DOHH2 (cell line): ENCODE measurements around the gene MMP20.

Source experiments
- H3F3A ChIP-seq: fragments of 200-600 bp; sonication (generic), shearing (Covaris generic); 2 replicates; pipeline ENCODE4 v1.6.0; 2016; ENCODE audit warnings: antibody characterized with exemption, mild to moderate bottlenecking; ENCODE audit not compliant: control insufficient read depth, insufficient read depth
- H3K27ac ChIP-seq: fragments of 200-600 bp; sonication (generic); 2 replicates; pipeline ENCODE4 v1.5.1; 2014; ENCODE audit warnings: low read depth, mild to moderate bottlenecking, low read length, moderate library complexity
- H3K27me3 ChIP-seq: fragments of 200-600 bp; sonication (generic); 2 replicates; pipeline ENCODE4 v1.6.1; 2014; ENCODE audit warnings: mild to moderate bottlenecking, low read length, mixed read lengths; ENCODE audit not compliant: control insufficient read depth
- H3K36me3 ChIP-seq: fragments of 200-600 bp; sonication (generic); 2 replicates; pipeline ENCODE4 v1.6.1; 2014; ENCODE audit warnings: mild to moderate bottlenecking, low read length, moderate library complexity, mixed read lengths; ENCODE audit not compliant: control insufficient read depth
- H3K4me1 ChIP-seq: fragments of 200-600 bp; sonication (generic); 2 replicates; pipeline ENCODE4 v1.6.1; 2014; ENCODE audit warnings: mild to moderate bottlenecking, low read length, mixed read lengths; ENCODE audit not compliant: control insufficient read depth
- H3K4me2 ChIP-seq: fragments of 200-600 bp; sonication (generic); 2 replicates; pipeline ENCODE4 v1.6.0; 2014; ENCODE audit warnings: mild to moderate bottlenecking, low read length, moderate library complexity
- H3K4me3 ChIP-seq: fragments of 200-600 bp; sonication (generic); 2 replicates; pipeline ENCODE4 v1.5.1; 2014; ENCODE audit warnings: mild to moderate bottlenecking, low read length, mixed read lengths
- H3K79me2 ChIP-seq: fragments of 200-600 bp; sonication (generic); 2 replicates; pipeline ENCODE4 v1.6.1; 2014; ENCODE audit warnings: mild to moderate bottlenecking, low read length, mixed read lengths; ENCODE audit not compliant: control insufficient read depth
- H3K9me2 ChIP-seq: fragments of 200-600 bp; sonication (generic); replicated peaks from 2 replicates; pipeline ENCODE4 v1.6.1; 2014; ENCODE audit warnings: mild to moderate bottlenecking, low read length, mixed read lengths; ENCODE audit not compliant: control insufficient read depth
- H3K9me3 ChIP-seq: fragments of 200-600 bp; sonication (generic); 2 replicates; pipeline ENCODE4 v1.6.1; 2014; ENCODE audit warnings: antibody characterized with exemption, low read length, mixed read lengths; ENCODE audit not compliant: control insufficient read depth, insufficient read depth
- H4K20me1 ChIP-seq: fragments of 200-600 bp; sonication (generic); 2 replicates; pipeline ENCODE4 v1.6.0; 2014; ENCODE audit warnings: low read depth, mild to moderate bottlenecking, antibody characterized with exemption, low read length, moderate library complexity; ENCODE audit not compliant: control insufficient read depth, insufficient read depth
- EZH2phosphoT487 ChIP-seq: fragments of 200-600 bp; sonication (generic); IDR thresholded peaks from 2 replicates; pipeline ENCODE4 v1.6.1; 2017; ENCODE audit warnings: borderline replicate concordance, mild to moderate bottlenecking, antibody characterized with exemption, low read length, moderate library complexity, mixed read lengths
- TF ChIP-seq, protein P1 (sequence below): fragments of 200-600 bp; sonication (generic); IDR thresholded peaks from one replicate; pipeline ENCODE4 v1.5.1; 2014; ENCODE audit warnings: antibody characterized with exemption, mild to moderate bottlenecking, low read depth, low read length; ENCODE audit not compliant: poor library complexity, severe bottlenecking

Gene MMP20

DNA sequence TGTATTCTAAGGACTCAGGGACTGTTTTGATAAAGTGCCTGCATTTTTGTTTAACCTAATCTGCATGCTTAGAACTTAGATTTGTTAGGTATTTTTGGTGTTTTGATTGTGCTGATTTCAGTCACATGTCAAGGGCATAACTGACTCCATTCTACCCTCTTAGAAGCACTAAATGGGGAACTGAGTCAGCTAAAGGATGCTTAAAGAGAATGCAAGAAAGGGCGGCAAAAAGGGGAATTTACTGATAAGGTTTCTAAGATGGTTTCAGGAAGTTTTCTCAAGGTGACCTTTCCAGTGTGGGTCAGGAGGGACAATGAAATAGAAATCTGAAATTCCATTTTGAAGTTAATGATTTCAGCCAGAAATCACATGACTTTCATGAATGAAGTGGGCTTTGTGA lies 43.0 kb downstream of the MMP20 start:
- no peak overlapping the region for H3K4me3 ChIP-seq
- no peak for TF ChIP-seq EZH2phosphoT487
- H3K4me2 ChIP-seq = no peak overlapping the region
- no peaks in the 10 kb centered on the region for H3F3A ChIP-seq
- peaks cover 4% of the 10 kb centered on the region; the same call in 1 of the 2 replicates for H3K9me3 ChIP-seq
- no peaks in the 10 kb centered on the region for H3K9me2 ChIP-seq
- H4K20me1 ChIP-seq = no peaks in the 10 kb centered on the region
- no peaks in the 10 kb centered on the region for H3K79me2 ChIP-seq
- H3K27ac ChIP-seq = no peak overlapping the region
- H3K27me3 ChIP-seq = no peaks in the 10 kb centered on the region
- no peaks in the 10 kb centered on the region for H3K36me3 ChIP-seq
- H3K4me1 ChIP-seq = peaks cover 3% of the 10 kb centered on the region

DNA sequence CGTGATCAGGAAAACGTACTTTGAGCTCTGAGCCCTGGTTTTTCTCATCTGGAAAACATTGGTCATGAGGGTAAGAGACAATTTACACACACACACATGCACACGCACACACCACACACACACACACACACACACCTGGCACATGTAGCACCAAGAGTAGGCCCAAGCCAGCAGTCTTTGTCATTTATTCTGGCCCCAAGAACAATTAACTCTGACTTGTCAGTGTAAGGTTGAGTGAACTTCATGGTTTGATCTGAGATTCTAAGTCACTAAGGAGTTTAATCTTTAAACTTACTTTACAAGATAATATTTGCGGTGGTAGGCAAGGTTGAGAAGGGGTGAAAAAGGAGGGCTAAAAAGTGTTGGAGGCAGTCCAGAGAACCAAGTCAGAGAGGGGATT lies 44.1 kb downstream of the MMP20 start:
- H3K27me3 ChIP-seq = no peaks in the 10 kb centered on the region
- H4K20me1 ChIP-seq = no peaks in the 10 kb centered on the region
- no peaks in the 10 kb centered on the region for H3K36me3 ChIP-seq
- H3K4me1 ChIP-seq = peaks cover 13% of the 10 kb centered on the region
- no peaks in the 10 kb centered on the region for H3F3A ChIP-seq
- no peak overlapping the region for H3K4me2 ChIP-seq
- H3K27ac ChIP-seq = no peak overlapping the region
- H3K9me2 ChIP-seq = no peaks in the 10 kb centered on the region
- no peaks in the 10 kb centered on the region for H3K79me2 ChIP-seq
- H3K9me3 ChIP-seq = peaks cover 4% of the 10 kb centered on the region; the same call in 1 of the 2 replicates
- no peak for TF ChIP-seq EZH2phosphoT487
- TF ChIP-seq, protein P1, sequence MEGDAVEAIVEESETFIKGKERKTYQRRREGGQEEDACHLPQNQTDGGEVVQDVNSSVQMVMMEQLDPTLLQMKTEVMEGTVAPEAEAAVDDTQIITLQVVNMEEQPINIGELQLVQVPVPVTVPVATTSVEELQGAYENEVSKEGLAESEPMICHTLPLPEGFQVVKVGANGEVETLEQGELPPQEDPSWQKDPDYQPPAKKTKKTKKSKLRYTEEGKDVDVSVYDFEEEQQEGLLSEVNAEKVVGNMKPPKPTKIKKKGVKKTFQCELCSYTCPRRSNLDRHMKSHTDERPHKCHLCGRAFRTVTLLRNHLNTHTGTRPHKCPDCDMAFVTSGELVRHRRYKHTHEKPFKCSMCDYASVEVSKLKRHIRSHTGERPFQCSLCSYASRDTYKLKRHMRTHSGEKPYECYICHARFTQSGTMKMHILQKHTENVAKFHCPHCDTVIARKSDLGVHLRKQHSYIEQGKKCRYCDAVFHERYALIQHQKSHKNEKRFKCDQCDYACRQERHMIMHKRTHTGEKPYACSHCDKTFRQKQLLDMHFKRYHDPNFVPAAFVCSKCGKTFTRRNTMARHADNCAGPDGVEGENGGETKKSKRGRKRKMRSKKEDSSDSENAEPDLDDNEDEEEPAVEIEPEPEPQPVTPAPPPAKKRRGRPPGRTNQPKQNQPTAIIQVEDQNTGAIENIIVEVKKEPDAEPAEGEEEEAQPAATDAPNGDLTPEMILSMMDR = no peak
- H3K4me3 ChIP-seq = no peak overlapping the region

DNA sequence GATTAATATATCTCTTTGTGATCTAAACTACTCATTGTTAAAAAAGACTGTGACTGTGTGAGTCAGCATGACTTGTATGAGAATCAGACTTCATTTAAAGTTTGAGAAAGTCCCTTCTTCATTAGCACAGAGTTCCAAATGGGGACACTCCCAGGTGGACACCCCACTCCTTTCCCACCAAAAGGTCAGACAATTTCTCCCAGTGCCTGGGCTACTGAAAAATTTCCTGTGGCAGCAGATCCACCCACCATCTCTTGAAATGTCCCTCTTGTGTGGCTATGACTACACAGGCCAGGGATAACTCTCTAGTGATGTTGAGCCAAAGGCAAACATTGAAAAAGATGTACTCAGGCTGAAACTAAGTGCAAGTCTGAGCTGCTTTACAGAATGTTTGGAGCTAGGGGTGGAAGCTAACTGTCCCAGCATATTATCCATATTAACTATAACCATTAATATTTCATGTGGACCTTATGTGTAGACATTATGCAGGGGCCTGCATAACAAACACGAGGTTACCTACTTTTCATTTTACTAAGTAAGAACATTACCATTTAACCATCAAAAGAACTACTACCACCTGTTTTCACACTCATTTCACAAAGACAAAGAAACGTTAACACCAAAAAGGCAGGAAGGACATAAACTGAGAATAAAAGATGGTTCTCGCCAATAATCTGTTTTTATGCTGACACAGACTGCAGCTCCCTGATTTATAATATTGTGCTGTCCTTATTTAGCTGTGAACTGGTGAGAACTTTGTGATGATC lies 44.8 kb downstream of the MMP20 start:
- Histone ChIP-seq H3K79me2 (no peaks in the 10 kb centered on the region), H3K27ac (no peak overlapping the region), H3K4me2 (no peak overlapping the region)

DNA sequence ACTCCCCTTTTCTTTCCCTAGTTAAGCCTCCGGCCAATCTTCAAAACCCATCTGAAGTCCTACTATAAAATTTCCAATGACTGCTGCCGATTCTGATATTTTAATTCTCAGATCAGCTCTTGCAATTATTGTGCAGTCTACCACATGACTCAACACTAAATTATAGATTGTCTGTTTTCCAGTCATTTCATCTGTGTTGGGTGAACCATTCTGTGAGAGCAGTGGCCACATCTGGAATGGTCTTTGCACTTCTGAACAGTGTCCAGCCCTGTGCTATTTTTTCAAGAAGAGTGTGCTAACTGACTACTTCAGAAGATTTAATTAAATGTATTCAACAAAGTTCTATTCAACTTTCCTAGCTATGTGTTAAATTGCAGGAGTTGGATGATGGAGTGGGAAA lies 47.4 kb downstream of the MMP20 start:
- H3K36me3 ChIP-seq = no peaks in the 10 kb centered on the region
- H3K4me2 ChIP-seq = no peak overlapping the region
- no peaks in the 10 kb centered on the region for H3K79me2 ChIP-seq
- H3K4me3 ChIP-seq = no peak overlapping the region
- no peaks in the 10 kb centered on the region for H3K9me3 ChIP-seq
- TF ChIP-seq EZH2phosphoT487 = no peak
- TF ChIP-seq, protein P1 = no peak
- H3F3A ChIP-seq = no peaks in the 10 kb centered on the region
- no peak overlapping the region for H3K27ac ChIP-seq
- no peaks in the 10 kb centered on the region for H3K27me3 ChIP-seq
- H3K4me1 ChIP-seq = peaks cover 22% of the 10 kb centered on the region
- H4K20me1 ChIP-seq = no peaks in the 10 kb centered on the region
- H3K9me2 ChIP-seq = no peaks in the 10 kb centered on the region

More for the DNA sequence above, 44.8 kb downstream of the MMP20 start:
- Histone ChIP-seq H3K27me3 (no peaks in the 10 kb centered on the region), H4K20me1 (no peaks in the 10 kb centered on the region), H3K9me3 (peaks cover 4% of the 10 kb centered on the region; the same call in 1 of the 2 replicates), H3K4me3 (no peak overlapping the region), H3F3A (no peaks in the 10 kb centered on the region), H3K4me1 (peaks cover 14% of the 10 kb centered on the region), H3K9me2 (no peaks in the 10 kb centered on the region), H3K36me3 (no peaks in the 10 kb centered on the region)
- TF ChIP-seq, protein P1 = no peak
- TF ChIP-seq EZH2phosphoT487 = no peak
